GM12801 (cell line): ENCODE data around the gene TBC1D30.

ENCODE experiments used
- TF ChIP-seq, protein P1 (sequence below): IDR thresholded peaks from one replicate; pipeline ENCODE4 v1.5.1; 2011; ENCODE audit warnings: control low read depth; ENCODE audit not compliant: insufficient read length; ENCODE audit errors: extremely low read depth

TBC1D30 gene

GRCh38 chr12:64825143-64826021 is 935 bp downstream of the TBC1D30 start:
- TF ChIP-seq, protein P1, sequence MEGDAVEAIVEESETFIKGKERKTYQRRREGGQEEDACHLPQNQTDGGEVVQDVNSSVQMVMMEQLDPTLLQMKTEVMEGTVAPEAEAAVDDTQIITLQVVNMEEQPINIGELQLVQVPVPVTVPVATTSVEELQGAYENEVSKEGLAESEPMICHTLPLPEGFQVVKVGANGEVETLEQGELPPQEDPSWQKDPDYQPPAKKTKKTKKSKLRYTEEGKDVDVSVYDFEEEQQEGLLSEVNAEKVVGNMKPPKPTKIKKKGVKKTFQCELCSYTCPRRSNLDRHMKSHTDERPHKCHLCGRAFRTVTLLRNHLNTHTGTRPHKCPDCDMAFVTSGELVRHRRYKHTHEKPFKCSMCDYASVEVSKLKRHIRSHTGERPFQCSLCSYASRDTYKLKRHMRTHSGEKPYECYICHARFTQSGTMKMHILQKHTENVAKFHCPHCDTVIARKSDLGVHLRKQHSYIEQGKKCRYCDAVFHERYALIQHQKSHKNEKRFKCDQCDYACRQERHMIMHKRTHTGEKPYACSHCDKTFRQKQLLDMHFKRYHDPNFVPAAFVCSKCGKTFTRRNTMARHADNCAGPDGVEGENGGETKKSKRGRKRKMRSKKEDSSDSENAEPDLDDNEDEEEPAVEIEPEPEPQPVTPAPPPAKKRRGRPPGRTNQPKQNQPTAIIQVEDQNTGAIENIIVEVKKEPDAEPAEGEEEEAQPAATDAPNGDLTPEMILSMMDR = no peak

- TF ChIP-seq, protein P1 = no peak
Measured at GRCh38 chr12:64826234-64826633, 1.8 kb downstream of the TBC1D30 start.

GRCh38 chr12:64828713-64829112 is 4.3 kb downstream of the TBC1D30 start:
- TF ChIP-seq, protein P1 = no peak

DNA sequence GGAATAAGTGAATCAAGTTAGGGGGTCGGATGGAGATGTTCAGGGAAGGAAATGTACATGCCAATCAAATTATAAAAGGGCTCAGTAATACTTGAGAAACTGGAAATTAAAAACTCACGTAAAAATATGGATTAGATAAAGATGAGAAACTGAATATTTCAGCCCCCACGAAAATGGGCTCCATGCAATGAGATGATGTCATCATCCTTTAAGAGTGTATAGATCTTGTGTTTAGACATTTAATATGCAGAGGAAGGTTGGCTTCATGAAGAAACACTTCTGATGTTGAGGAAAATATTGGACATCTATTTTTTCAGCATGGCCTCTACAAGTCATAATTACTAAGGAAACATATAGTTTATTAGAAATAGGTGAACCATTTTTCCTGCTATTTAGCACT is 9.5 kb downstream of the TBC1D30 start:
- TF ChIP-seq, protein P1 = no peak

DNA sequence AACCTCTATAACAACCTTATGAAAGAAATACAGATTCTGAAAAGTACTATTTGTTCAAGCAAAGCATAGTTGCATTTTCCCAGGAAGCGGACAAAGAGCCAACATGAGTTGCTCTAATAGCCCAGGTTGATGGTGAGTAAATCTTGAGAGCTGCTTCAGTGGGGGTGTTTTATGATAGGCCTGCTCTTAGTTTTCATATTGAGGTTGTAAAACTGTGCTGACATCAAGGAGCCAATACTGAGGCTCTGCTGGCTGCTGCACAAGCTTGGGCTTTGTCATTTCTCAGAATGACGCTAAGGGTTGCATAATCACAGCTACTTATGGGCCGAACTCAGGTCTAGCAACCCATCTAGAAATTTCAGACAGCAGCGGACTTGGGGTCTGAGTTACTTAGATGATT is 11.5 kb downstream of the TBC1D30 start:
- TF ChIP-seq, protein P1 = no peak

- TF ChIP-seq, protein P1 = no peak
Measured at GRCh38 chr12:64836856-64837255, 12.4 kb downstream of the TBC1D30 start.

- TF ChIP-seq, protein P1 = no peak
Measured at GRCh38 chr12:64837427-64837826, 13.0 kb downstream of the TBC1D30 start.
